GM18499 (cell line): ENCODE data around the gene TDRD10.

Experiments used
- ATAC-seq: cut with Tn5 transposase; IDR thresholded peaks from one replicate; pipeline ENCODE4 v1.9.1; 2021; ENCODE audit warnings: moderate number of reproducible peaks; ENCODE audit not compliant: insufficient read depth, unreplicated experiment

TDRD10 gene

DNA sequence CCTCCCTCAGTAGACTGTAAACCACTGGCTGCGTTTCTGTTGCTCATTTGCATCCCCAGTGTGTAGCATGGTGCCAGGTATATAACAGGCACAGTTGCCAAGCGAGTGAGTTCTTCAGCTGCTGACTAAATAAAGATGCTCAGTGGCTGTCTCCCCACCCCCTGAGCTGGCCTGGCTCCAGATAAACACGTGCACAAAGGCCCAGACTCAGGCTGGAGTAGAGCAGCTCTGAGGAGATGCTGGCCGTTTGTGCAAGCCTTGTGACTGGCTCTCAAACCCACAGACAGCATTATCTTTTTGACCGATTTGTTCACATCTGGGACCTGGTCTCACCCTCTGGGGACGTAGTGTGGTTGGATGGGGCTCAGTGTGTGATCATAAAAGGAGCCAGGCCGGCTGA, 72.7 kb downstream of the TDRD10 start:
- no peak for ATAC-seq

DNA sequence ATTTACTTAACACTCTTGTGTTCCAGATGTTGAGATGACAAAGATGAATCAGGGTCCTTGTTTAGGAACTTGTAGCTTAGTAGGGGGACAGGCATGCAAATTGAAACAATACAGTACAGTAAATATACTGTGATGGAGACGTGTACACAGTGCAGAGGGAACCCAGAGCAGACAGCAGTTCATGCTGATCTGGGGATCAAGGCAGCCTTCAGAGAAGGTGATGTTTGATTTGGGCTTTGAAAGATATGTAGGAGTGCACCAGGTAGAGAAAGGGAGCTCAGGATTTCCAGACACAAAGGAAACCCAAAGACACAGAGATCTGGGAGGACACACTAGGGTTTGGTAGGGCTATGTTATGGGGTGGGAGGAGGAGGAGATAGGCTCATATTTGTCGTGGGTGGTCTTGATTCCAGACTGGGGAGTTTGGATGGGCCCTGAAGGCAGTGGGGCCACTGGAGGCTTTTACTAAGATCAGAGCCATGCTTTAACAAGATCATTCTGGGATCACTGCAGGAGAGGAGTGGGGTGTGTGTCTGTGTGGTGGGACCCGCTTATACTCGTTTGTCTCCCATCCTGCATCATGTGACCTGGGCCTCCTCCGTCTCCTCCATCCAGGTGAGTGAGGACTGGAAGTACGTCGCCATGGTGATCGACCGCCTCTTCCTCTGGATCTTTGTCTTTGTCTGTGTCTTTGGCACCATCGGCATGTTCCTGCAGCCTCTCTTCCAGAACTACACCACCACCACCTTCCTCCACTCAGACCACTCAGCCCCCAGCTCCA, 73.3 kb downstream of the TDRD10 start:
- ATAC-seq = no peak

DNA sequence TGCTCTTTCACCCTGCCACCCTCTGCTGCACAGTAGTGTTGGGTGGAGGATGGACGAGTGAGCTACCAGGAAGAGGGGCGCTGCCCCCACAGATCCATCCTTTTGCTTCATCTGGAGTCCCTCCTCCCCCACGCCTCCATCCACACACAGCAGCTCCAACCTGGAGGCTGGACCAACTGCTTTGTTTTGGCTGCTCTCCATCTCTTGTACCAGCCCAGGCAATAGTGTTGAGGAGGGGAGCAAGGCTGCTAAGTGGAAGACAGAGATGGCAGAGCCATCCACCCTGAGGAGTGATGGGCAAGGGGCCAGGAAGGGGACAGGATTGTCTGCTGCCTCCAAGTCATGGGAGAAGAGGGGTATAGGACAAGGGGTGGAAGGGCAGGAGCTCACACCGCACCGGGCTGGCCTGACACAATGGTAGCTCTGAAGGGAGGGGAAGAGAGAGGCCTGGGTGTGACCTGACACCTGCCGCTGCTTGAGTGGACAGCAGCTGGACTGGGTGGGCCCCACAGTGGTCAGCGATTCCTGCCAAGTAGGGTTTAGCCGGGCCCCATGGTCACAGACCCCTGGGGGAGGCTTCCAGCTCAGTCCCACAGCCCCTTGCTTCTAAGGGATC, 74.0 kb downstream of the TDRD10 start:
- ATAC-seq = no peak

DNA sequence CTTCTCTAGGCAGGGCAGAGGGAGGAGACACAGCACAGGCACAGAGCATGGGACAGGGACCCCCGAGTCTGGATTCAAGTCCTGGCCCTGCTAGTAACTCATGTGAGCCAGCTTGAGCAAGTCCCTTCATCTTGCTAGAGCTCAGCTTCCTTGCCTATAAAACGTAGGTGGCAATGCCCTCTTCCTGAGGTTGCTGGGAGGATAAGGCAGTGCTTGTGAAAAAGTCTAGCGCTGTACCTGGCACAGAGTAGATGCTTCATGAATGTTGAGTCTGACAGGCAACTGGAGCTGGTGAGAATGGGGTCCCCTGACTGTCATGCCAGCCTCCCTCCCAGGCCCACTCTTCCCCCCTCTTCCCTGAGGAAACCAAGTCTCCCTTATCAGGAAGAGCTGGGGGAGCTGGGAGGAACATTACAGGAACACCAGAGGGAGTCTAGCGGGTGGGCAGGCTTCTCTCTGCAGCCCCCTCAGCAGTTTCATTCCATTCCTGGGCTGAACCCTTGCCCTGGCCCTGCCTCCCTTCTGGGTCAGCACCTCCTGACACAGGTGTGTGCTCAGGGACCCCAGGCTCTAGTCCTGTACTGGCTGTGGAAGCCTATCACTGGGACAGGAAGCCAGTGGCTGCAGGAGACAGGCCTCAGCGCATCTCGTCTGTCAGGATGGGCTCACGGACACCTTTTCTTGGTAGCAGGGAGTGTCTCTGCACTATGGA, 75.5 kb downstream of the TDRD10 start:
- no peak for ATAC-seq

DNA sequence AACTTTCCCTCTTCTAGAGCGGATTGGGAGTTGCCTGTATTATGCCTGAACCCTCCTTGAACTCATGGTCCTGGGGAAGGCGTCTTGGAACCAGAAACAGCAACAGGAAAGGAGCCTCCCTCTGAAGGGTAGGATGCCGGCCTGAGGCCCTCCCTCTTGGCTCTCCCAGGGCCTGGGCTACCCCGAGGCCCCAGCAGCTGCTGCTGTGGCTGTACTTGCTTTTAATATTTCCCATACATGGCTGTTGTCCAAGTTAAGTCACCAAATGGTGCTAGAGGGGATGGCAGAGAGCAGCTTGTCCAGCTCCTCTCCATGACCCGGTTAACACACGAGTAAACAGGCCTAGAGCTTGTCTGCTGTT, 76.0 kb downstream of the TDRD10 start:
- ATAC-seq = no peak

DNA sequence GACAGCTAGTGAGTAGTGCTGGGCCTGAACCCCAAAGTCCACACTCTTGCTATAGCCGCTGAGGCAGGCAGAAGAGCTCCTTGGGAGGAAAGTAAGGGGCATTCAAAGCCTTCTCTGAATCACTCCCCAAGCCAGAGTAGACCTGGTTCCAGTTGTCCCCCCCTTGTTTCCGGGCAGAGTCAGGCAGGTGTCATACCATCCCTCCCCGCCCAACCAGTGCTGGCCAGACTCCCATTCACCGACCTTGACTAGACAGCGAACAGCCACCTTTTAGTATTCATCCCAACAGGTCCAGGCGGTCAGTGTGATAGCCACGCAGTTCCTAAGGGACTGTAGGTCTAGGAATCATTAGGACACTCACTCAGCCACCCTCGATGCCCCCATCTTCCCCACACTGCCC, 77.4 kb downstream of the TDRD10 start:
- ATAC-seq = no peak

DNA sequence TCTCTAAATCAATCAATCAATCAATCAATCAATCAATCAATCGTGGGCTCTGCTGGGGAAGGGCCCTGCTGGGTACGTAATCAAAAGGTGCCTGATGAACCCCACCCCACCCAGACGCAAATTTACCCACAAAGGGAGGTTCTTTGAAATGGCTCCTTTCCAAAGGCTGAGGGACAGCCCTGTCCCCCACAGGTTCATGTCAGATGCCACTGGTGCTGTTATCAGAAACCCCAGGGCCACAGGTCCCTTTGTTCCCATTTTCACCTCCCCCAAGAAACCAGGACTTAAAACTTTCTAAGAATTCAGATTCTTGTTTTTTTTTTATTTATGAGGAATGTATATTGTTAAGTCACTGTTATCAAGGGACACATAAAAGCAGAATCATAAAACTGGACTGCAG, 79.7 kb downstream of the TDRD10 start:
- no peak for ATAC-seq

DNA sequence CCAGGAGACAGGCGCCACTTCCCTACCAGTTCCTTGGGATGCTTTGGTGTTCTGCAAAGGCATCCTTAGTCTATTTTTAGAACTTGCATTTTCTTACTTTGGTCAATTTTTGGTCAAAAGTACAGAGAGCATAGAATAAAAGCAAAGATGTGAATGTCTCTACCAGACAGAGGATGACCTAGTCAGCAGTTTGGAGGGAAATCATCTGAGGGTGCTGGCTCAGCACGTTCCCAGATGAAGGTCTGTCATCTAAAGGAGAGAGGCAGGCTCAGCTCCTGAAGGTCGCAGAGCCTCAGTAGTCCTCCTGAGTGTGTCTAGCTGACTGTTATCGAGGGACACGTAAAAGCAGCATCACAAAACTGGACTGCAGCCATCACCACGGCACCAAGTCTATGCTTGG, 80.9 kb downstream of the TDRD10 start:
- ATAC-seq = no peak

DNA sequence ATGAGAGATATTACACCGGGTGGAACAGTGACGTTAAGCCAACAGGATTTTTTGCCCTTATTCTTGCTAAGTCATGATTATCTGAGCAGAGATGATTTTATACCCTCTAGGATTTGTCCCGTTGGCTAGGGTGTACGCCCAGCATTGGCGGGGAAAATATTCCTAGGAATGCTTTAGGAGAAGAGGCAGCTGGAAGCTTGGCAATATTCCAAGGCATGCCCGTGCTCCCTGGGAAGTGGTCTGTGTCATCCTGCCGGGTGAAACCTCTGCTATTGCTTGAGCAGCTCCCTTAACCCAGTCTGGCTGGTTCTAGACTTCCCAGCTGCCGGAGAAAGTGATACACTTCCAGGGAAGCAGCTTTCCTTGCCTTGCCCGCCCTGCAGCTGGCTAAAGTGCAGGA, 81.8 kb downstream of the TDRD10 start:
- no peak for ATAC-seq

DNA sequence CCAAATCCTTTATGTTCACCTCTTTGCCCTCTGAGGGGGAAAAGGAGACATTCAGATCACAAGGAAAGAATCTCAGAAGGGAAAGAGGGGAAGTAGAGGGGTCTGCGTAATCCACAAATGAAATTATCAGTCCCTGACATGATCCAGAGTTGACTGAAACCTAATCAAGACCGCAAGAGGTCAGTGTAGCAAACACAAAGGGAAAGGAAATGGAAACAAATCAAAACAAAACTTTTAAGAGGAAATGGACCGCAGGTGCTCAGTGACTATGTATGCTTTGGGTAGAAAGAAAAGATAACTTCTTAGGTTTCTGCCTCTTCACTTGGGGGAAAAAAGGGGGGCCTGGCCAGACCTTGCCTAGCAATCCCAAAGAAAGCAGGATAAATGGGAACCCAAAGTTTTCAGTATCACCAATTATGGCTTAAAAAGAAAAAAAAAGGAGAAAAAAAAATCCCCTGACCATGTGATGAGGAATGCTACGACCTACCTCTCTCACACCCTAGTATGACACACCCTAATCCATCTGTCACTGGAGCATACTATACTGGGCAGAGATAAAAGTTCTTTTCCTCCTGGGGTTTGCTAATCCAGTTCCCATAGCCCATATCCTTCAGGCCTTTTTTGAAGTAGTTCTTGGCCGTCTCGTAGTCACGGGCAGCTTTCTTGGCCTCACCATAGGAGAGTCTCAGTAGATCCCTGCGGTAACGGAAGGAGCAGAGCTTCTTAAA, 82.4 kb downstream of the TDRD10 start:
- no peak for ATAC-seq

DNA sequence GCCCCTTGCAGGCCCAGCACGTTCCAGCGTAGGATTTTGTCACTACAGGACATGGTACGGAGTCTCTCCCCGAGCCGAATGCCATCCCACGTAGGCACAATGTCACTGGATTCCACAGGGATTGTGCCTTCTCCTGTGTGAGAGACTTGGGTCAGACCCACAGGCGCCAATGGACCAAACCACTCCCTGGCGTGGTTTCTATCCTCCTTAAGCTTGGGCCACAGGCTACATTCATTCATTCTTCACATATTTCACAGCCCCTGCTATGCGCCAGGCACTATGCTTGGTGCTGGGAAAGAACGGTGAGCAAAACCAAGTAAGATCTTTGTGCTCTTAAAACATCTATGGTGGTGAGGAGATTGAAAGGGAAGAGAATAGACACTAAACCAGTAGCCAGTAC, 84.2 kb downstream of the TDRD10 start:
- no peak for ATAC-seq

DNA sequence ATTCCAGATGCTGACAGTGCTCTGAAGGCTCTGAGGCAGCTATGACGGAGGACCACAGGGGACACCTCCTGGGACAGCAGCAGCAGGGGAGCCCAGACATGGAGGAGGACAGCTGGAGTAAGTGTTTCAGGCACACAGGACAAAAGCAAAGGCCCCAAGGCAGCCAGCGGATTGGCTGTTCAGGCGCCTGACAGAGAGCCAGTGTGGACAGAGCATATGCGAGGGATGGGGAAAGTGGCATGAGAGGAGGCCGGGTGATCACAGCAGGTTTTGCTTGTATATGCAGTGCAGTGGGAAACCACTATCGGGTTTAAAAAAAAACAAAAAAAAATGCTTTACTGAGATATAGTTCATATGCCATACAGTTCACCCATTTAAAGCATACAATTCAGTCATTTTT, 84.6 kb downstream of the TDRD10 start:
- no peak for ATAC-seq

DNA sequence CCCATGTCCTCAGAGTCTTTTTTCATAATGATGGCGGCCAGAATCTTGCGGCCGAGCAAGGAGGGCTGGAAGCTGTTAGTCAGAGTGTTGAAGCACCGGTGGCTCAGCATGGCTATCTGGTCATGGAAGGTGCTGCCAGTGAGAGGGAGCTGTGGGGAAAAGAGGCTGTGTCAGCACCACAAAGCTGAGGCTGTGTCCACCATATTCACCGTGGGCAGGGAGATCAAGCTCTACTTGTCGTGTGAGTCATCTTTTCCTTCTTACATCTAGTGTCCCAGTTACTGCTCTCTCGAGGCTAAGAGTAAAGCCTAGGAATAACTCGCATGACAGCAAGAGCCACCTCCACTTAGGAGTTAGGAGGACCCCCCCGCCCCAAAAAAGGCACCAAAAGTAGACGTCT, 87.8 kb downstream of the TDRD10 start:
- no peak for ATAC-seq

DNA sequence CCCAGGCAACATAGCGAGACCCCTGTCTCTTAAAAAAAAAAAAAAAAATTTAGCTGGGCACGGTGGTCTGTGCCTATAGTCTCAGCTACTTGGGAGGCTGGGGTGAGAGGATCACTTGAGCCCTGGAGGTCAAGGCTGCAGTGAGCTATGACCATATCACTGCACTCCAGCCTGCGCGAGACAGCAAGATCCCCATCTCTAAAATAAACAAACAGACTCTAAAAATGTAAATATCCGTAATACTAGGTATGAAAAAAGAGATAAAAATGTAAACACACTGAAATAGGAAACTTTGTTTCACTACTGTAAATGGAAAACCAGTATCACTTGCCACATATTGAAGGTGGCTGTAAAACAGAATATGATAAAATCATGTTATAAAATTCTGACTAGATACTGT, 88.7 kb downstream of the TDRD10 start:
- ATAC-seq = no peak

DNA sequence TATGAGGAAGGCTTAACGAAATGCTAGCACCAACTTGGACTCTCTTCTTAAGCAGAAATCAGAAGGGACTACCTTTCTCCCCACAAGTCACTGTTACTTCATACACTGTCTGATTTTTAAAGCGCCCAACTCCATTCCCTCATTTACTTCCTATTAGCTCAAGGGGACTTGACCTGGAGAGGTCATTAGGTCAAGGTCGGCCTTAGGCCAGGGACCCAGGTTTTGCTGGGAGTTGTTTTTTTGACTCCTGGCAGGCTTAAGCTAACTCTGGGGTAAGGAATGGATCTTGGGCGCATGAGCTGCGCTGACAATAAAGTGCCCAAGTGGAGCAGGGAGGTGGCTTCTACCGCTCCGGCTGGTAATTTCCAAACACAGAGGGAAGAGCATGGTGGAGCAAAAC, 89.2 kb downstream of the TDRD10 start:
- no peak for ATAC-seq

DNA sequence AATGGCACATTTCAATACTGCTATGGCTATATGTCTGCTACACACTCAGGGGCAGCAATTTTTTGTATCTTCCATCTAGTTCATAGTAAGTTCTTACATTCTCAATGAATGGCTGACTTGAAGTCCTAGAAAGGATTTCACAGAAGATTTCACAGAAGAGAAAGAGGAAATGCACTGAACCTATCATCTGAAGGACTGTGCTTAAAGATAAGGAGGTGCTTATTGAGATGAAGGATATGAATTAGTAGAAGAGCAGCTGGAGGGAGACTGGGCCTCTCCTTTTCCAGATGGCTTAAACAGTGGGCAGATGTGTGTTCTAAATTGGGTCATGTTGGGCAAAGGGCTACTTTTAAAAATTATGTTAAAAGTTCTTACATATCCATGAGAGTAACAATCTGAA, 91.4 kb downstream of the TDRD10 start:
- ATAC-seq = no peak

DNA sequence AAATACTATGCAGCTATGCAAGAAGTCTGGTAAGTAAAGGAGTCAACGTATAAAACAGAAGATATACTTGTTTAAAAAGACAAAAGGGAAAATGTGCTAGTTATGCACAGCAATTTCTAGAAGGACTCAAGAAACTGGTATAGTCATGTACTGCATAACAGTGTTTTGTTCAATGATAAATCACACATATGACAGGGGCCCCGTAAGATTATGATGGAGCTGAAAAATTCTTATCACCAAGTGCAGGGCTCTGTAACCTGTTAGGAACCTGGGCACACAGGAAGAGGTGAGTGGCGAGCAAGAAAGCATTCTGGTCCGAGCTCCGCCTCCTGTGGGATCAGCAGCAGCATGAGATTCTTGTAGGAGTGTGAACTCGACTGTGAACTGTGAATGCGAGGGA, 92.8 kb downstream of the TDRD10 start:
- ATAC-seq = no peak

DNA sequence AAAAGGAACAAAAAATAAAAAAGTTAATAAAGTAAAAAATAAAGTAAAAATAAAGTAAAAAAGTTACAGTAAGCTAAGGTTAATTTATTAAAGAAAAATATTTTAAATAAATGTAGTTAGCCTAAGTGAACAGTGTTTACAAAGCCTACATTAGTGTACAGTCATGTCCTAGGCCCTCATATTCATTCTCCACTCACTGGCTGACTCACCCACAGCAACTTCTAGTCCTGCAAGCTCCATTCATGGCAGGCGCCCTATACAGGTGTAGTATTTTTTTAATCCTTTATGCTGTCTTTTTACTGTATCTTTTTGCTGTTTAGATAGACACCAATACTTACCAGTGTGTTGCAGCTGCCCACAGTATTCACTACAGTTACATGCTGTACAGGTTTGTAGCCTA, 93.6 kb downstream of the TDRD10 start:
- ATAC-seq = no peak
